DND-41 (cell line): ENCODE data around the gene SIGLEC7.

Experiments
- EZH2 ChIP-seq: IDR thresholded peaks from 3 replicates; pipeline ENCODE4 v1.6.1; 2012; ENCODE audit warnings: borderline replicate concordance, low read depth, mild to moderate bottlenecking, moderate library complexity, low read length, inconsistent platforms; ENCODE audit not compliant: severe bottlenecking
- TF ChIP-seq, protein P1 (sequence below): IDR thresholded peaks from 2 replicates; pipeline ENCODE4 v1.5.1; 2012; ENCODE audit warnings: borderline replicate concordance, low read length, moderate library complexity, mild to moderate bottlenecking; ENCODE audit not compliant: poor library complexity, severe bottlenecking; ENCODE audit errors: extremely low read depth

DNA sequence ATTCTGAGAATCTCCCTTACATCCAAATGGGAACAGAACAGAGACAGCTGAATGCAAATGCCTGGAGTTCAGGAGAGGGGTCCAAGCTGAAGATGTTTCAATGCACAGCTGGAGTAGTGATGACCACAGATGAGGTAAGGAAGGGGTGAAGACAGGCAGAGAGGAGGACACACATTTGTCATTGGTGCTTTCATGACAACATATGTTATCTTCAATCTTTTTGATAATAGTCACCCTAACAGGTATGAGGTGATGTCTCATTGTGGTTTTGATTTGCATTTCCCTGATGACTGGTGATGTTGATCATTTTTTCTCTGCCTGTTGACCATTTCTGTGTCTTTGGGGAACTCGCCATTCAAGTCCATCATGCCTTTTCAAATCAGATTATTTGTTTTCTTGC is 19.2 kb downstream of the SIGLEC7 start:
- TF ChIP-seq, protein P1, sequence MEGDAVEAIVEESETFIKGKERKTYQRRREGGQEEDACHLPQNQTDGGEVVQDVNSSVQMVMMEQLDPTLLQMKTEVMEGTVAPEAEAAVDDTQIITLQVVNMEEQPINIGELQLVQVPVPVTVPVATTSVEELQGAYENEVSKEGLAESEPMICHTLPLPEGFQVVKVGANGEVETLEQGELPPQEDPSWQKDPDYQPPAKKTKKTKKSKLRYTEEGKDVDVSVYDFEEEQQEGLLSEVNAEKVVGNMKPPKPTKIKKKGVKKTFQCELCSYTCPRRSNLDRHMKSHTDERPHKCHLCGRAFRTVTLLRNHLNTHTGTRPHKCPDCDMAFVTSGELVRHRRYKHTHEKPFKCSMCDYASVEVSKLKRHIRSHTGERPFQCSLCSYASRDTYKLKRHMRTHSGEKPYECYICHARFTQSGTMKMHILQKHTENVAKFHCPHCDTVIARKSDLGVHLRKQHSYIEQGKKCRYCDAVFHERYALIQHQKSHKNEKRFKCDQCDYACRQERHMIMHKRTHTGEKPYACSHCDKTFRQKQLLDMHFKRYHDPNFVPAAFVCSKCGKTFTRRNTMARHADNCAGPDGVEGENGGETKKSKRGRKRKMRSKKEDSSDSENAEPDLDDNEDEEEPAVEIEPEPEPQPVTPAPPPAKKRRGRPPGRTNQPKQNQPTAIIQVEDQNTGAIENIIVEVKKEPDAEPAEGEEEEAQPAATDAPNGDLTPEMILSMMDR: no peak
- TF ChIP-seq EZH2: no peak
